ENCODE results near the gene NAV2.

DNA sequence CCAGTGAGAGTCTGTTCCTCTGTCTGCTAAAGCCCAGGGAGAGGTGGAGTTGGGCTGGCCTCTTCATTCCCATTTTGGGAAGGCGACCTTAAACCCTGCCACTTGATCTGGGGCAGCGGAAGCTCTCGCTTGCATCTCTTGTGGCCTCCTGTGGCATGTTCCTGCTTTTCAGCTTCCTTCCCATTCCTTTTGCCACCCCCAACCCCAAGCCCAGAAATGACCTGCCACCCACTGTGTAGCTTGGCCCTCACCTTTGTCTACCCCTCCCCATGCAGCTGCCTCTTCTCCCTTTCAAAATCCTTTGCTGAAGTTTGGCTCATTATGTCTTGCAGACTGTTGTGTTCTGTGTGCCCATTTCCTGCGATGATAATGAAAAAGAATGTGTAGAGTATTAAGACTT, 337.4 kb downstream of the NAV2 start:
- TF ChIP-seq EZH2 (IDR thresholded peaks at IDR 0.05; ENCODE audit: borderline replicate concordance, low read depth, low read length, severe bottlenecking): no peak
- TF ChIP-seq, protein P1, sequence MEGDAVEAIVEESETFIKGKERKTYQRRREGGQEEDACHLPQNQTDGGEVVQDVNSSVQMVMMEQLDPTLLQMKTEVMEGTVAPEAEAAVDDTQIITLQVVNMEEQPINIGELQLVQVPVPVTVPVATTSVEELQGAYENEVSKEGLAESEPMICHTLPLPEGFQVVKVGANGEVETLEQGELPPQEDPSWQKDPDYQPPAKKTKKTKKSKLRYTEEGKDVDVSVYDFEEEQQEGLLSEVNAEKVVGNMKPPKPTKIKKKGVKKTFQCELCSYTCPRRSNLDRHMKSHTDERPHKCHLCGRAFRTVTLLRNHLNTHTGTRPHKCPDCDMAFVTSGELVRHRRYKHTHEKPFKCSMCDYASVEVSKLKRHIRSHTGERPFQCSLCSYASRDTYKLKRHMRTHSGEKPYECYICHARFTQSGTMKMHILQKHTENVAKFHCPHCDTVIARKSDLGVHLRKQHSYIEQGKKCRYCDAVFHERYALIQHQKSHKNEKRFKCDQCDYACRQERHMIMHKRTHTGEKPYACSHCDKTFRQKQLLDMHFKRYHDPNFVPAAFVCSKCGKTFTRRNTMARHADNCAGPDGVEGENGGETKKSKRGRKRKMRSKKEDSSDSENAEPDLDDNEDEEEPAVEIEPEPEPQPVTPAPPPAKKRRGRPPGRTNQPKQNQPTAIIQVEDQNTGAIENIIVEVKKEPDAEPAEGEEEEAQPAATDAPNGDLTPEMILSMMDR (IDR thresholded peaks at IDR 0.05; ENCODE audit: borderline replicate concordance, extremely low read depth, low read length, poor library complexity, severe bottlenecking): no peak

Measured in DND-41 (cell line).